ENCODE data around the gene FRMD4A.

- TF ChIP-seq POLR2A (IDR thresholded peaks at IDR 0.05; ENCODE audit: low read depth, low read length) (no peak), CTCF (conservative IDR thresholded peaks at IDR 0.05; ENCODE audit: low read depth, low read length) (no peak), MXI1 (IDR thresholded peaks at IDR 0.05; ENCODE audit: borderline replicate concordance, low read depth, low read length) (no peak), MAFK (IDR thresholded peaks at IDR 0.05; ENCODE audit: low read depth, low read length) (no peak)
These were observed 645.8 kb downstream of the FRMD4A start for GRCh38 chr10:13684806-13685482.

All from IMR-90 (cell line).